K562 (cell line): ENCODE measurements around the gene CCDC187.

Experiments used
- BRCA1 ChIP-seq, 2 experiments: fragments of 450-650 bp in 1 of 2; sonication (generic) in 1 of 2; formaldehyde crosslinking in 1 of 2; IDR thresholded peaks; 2 replicates each; pipeline versions ENCODE4 v1.5.0 to v1.6.1; 2017 to 2020; ENCODE audit warnings: mild to moderate bottlenecking in 1 of 2, missing genetic modification reagents in 1 of 2
- BRD4 ChIP-seq: fragments of 200-600 bp; sonication (generic); IDR thresholded peaks from 2 replicates; pipeline ENCODE4 v1.6.1; 2017; ENCODE audit warnings: inconsistent platforms
- CBFA2T3 ChIP-seq: fragments of 450-650 bp; IDR thresholded peaks from 2 replicates; pipeline ENCODE4 v1.6.1; 2017
- EHMT2 ChIP-seq: fragments of 450-650 bp; IDR thresholded peaks from 2 replicates; pipeline ENCODE4 v1.6.1; 2018; ENCODE audit warnings: antibody characterized with exemption
- ERF ChIP-seq: fragments of 450-650 bp; formaldehyde crosslinking; IDR thresholded peaks from 2 replicates; pipeline ENCODE4 v1.4.0; 2020; ENCODE audit warnings: mild to moderate bottlenecking, mixed read lengths
- NFATC3 ChIP-seq: fragments of 450-650 bp; IDR thresholded peaks from 2 replicates; pipeline ENCODE4 v1.6.1; 2017; ENCODE audit warnings: mild to moderate bottlenecking
- POLR2AphosphoS5 ChIP-seq: IDR thresholded peaks from 2 replicates; pipeline ENCODE4 v1.6.1; 2011; ENCODE audit warnings: mild to moderate bottlenecking, low read depth, low read length, moderate library complexity; ENCODE audit not compliant: control insufficient read depth, insufficient read depth
- SMC3 ChIP-seq: conservative IDR thresholded peaks from 2 replicates; pipeline ENCODE4 v1.6.1; 2011; ENCODE audit warnings: low read depth, low read length, improper control_type of control experiment; ENCODE audit not compliant: insufficient read depth
- SRF ChIP-seq, 2 experiments: fragments of 250-450, 450-650 bp in 1 of 2; sonication (Bioruptor Pico) in 1 of 2; sonication (generic) in 1 of 2; formaldehyde crosslinking; IDR thresholded peaks; 2 replicates each; pipeline versions ENCODE4 v1.5.0 to v1.5.1; 2020 to 2022; ENCODE audit warnings: mild to moderate bottlenecking in 1 of 2, missing genetic modification reagents in 1 of 2
- ZNF696 ChIP-seq: fragments of 250-450 bp; sonication (Bioruptor Pico); conservative IDR thresholded peaks from 2 replicates; pipeline ENCODE4 v1.4.0; 2020; ENCODE audit warnings: mild to moderate bottlenecking, moderate library complexity
- TF ChIP-seq, protein P1 (sequence below), 3 experiments: IDR thresholded peaks in 2 of 3; conservative IDR thresholded peaks in 1 of 3; 2 replicates each; pipeline ENCODE4 v1.5.1; 2011 to 2012; ENCODE audit warnings: low read length in 3 of 3, mild to moderate bottlenecking in 3 of 3, control low read depth in 2 of 3, improper control_type of control experiment in 1 of 3, inconsistent platforms in 1 of 3, low read depth in 1 of 3, mixed read lengths in 1 of 3, moderate library complexity in 1 of 3; ENCODE audit not compliant: insufficient read depth in 2 of 3

DNA sequence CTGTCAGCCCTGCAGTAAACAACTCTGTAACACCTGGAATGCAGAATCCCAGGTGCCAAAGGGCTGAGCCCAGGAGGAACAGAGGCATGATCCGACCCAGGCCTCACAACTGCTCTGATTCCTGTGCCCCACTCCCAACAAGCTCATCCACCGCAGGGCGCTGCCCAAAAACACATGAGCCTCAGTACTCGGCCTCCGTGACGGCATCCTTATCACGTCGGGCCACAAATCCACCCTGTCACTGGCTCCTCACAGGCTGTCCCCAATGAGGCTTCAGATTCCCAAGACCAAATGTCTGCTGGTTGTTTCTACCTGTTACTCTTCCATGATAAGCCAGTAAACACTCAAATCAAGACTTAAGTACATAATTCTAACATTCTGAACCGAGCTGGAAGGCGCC is 73.5 kb downstream of the CCDC187 start:
- TF ChIP-seq, protein P1, sequence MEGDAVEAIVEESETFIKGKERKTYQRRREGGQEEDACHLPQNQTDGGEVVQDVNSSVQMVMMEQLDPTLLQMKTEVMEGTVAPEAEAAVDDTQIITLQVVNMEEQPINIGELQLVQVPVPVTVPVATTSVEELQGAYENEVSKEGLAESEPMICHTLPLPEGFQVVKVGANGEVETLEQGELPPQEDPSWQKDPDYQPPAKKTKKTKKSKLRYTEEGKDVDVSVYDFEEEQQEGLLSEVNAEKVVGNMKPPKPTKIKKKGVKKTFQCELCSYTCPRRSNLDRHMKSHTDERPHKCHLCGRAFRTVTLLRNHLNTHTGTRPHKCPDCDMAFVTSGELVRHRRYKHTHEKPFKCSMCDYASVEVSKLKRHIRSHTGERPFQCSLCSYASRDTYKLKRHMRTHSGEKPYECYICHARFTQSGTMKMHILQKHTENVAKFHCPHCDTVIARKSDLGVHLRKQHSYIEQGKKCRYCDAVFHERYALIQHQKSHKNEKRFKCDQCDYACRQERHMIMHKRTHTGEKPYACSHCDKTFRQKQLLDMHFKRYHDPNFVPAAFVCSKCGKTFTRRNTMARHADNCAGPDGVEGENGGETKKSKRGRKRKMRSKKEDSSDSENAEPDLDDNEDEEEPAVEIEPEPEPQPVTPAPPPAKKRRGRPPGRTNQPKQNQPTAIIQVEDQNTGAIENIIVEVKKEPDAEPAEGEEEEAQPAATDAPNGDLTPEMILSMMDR (IDR thresholded peaks at IDR 0.05 in 2 of 3, conservative IDR thresholded peaks at IDR 0.05 in 1 of 3; ENCODE audit: insufficient read depth in 2 of 3, low read depth in 1 of 3, low read length in 3 of 3): no peak
- TF ChIP-seq EHMT2 (no peak), ZNF696 (CRISPR knock-in tag) (no peak), BRD4 (no peak), NFATC3 (no peak), SMC3 (no peak), SRF (CRISPR knock-in tag; IDR thresholded peaks at IDR 0.05) (no peak), POLR2AphosphoS5 (no peak), ERF (CRISPR knock-in tag) (no peak), BRCA1 (IDR thresholded peaks at IDR 0.05) (no peak), BRCA1 (CRISPR knock-in tag; IDR thresholded peaks at IDR 0.05) (no peak), CBFA2T3 (peak; percentile 34; the same call in 1 of the 2 replicates)
